ENCODE measurements around the gene SELENBP1.
A peak's percentile ranks its signal among the peaks of the same experiment; 100 is the strongest.

GRCh38 chr1:151346769-151347522 is 25.6 kb downstream of the SELENBP1 start, which contains the start of gene RFX5:
- TF ChIP-seq POLR2AphosphoS5 (IDR thresholded peaks at IDR 0.05; ENCODE audit: low read depth, low read length) (peak; percentile 82), TAF1 (IDR thresholded peaks at IDR 0.05; ENCODE audit: low read depth, low read length) (peak; percentile 63), POLR2A (IDR thresholded peaks at IDR 0.05; ENCODE audit: low read depth, low read length) (peak; percentile 78; the same call in 1 of the 2 replicates), POU2F2 (IDR thresholded peaks at IDR 0.05; ENCODE audit: low read depth, low read length) (0 out of 2 replicates have a peak, but pooled peaks have one; percentile 1), PAX5 (IDR thresholded peaks at IDR 0.05; ENCODE audit: insufficient read depth, low read length, severe bottlenecking) (no peak), SPI1 (IDR thresholded peaks at IDR 0.05; ENCODE audit: low read depth, low read length) (peak; percentile 65)

Data from GM12891 (cell line).